GM12864 (cell line): ENCODE measurements around the gene TOMM20L.
"Not testable (repeated sequence)": the region's sequence is repeated elsewhere in the genome, so short reads cannot be mapped to it uniquely, and the experiment has no call there.

Source experiments
- DNase-seq: peaks from one replicate; pipeline ENCODE4 v3.0.0-alpha.2; 2011; ENCODE audit warnings: low read depth
- H3K4me3 ChIP-seq: 2 replicates; pipeline ENCODE4 v1.5.1; 2011; ENCODE audit warnings: mild to moderate bottlenecking, low read depth, low read length, control low read depth
- TF ChIP-seq, protein P1 (sequence below): IDR thresholded peaks from 2 replicates; pipeline ENCODE4 v1.5.1; 2011; ENCODE audit warnings: low read depth, mild to moderate bottlenecking, moderate library complexity, low read length, control low read depth, inconsistent platforms; ENCODE audit errors: missing control alignments

Gene TOMM20L

DNA sequence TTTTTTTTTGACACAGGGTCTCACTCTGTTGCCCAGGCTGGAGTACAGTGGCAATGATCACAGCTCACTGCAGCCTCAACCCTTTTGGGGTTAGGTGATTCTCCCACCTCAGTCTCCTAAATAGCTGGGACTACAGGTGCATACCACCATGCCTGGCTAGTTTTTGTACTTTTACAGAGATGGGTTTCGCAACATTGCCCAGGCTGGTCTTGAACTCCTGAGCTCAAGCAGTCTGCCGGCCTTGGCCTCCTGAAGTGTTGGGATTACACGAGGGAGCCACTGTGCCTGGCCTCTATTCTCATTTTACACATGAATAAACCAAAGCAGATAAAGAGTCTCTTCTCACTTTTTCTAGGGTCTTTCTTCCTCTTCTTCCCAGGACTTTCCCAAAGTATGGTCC lies 3.2 kb downstream of the TOMM20L start:
- no peak for DNase-seq
- TF ChIP-seq, protein P1, sequence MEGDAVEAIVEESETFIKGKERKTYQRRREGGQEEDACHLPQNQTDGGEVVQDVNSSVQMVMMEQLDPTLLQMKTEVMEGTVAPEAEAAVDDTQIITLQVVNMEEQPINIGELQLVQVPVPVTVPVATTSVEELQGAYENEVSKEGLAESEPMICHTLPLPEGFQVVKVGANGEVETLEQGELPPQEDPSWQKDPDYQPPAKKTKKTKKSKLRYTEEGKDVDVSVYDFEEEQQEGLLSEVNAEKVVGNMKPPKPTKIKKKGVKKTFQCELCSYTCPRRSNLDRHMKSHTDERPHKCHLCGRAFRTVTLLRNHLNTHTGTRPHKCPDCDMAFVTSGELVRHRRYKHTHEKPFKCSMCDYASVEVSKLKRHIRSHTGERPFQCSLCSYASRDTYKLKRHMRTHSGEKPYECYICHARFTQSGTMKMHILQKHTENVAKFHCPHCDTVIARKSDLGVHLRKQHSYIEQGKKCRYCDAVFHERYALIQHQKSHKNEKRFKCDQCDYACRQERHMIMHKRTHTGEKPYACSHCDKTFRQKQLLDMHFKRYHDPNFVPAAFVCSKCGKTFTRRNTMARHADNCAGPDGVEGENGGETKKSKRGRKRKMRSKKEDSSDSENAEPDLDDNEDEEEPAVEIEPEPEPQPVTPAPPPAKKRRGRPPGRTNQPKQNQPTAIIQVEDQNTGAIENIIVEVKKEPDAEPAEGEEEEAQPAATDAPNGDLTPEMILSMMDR, result no peak
- H3K4me3 ChIP-seq, result no peak overlapping the region

GRCh38 chr14:58401587-58401986 lies 5.9 kb downstream of the TOMM20L start:
- TF ChIP-seq, protein P1, result no peak
- no peak for DNase-seq
- no peak overlapping the region for H3K4me3 ChIP-seq

DNA sequence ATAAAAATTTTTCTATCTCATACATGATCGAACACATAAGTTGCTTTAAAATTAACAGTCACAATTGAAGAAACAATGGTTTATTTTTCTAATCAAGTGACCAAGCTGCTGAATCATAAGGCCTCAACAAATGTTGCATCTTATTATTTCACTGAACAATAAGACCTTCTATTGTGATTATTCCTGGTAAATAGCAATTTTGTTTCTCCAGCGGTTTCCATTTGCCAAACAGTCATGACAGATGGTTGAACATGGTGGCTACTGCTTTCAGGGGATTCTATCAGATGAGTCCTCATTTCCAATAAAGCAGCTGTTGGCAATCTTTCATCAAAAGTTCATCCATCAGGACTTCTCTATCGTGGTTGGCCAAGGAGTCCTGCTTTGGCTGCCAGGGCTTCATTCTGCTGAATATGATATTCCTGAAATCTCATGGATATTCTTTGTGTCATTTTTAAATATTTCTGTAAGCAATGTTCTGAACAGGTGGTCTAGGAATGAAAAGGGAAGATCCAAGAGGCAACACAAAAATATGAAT lies 13.0 kb downstream of the TOMM20L start:
- H3K4me3 ChIP-seq, result no peak overlapping the region
- DNase-seq, result no peak
- TF ChIP-seq, protein P1, result no peak

DNA sequence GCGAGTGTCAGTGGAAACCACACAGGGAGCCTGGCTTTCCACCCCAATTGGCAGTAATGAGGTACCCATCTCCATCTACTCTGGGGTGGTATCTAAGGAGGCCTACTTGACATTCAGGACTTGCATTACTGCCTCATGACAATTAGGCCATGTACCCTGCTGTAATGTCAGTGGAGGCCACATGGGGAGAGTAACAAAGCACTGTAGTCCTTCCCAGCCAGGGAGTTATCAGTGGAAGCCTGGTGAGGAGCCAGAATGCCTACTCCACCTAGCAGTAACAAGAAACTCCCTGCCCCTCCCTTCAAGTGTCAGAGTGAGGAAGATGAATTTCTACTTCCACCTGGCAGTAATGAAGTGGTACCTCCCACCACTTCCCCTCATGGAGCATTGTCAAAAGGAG lies 19.1 kb downstream of the TOMM20L start:
- DNase-seq, result no peak
- TF ChIP-seq, protein P1, result peak; percentile 3
- no peak overlapping the region for H3K4me3 ChIP-seq

- TF ChIP-seq, protein P1, result no peak
- no peak overlapping the region for H3K4me3 ChIP-seq
- DNase-seq, result no peak
Measured at GRCh38 chr14:58415636-58416547, 20.2 kb downstream of the TOMM20L start.

DNA sequence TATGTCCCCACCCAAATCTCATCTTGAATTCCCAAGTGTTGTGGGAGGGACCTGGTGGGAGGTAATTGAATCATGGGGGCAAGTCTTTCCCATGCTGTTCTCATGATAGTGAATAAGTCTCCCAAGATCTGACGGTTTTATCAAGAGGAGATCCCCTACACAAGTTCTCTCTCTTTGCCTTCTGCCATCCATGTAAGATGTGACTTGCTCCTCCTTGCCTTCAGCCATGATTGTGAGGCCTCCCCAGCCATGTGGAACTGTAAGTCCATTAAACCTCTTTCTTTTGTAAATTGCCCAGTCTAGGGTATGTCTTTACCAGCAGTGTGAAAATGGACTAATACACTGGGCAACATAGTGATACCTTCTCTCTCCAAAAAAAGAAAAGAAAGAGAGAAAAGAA lies 21.2 kb downstream of the TOMM20L start:
- DNase-seq, H3K4me3 ChIP-seq: not testable (repeated sequence)

- peak; percentile 38 for DNase-seq
- peak overlapping the region; percentile 84 for H3K4me3 ChIP-seq
- TF ChIP-seq, protein P1, result no peak
Measured at GRCh38 chr14:58426670-58427280, 31.0 kb downstream of the TOMM20L start.
